Spinal cord (tissue), 10 donors: ENCODE measurements around the gene FKBP14. TPM values are rescaled to one million over a fixed set of nuclear protein-coding genes. Genes with fewer than 3 reads are reported as not detected.
"Not testable (repeated sequence)": the region's sequence is repeated elsewhere in the genome, so short reads cannot be mapped to it uniquely, and the experiment has no call there.

Experiments used
- DNase-seq, 6 donors: peaks; one replicate each; pipeline versions ENCODE4 v3.0.0 to v3.0.0-alpha.2; 2013 to 2015; ENCODE audit warnings: low spot score in 6 of 6, low read depth in 4 of 6
- H3K27ac ChIP-seq: one replicate; pipeline ENCODE4 v1.5.1; 2013; ENCODE audit warnings: low read depth, low read length, control low read depth
- H3K27me3 ChIP-seq: one replicate; pipeline ENCODE4 v1.6.1; 2013; ENCODE audit warnings: low read length; ENCODE audit not compliant: control insufficient read depth, insufficient read depth
- H3K36me3 ChIP-seq: one replicate; pipeline ENCODE4 v1.6.1; 2013; ENCODE audit warnings: low read length; ENCODE audit not compliant: control insufficient read depth, insufficient read depth
- H3K4me1 ChIP-seq: one replicate; pipeline ENCODE4 v1.6.1; 2013; ENCODE audit warnings: low read length; ENCODE audit not compliant: control insufficient read depth, insufficient read depth
- H3K4me3 ChIP-seq: one replicate; pipeline ENCODE4 v1.5.1; 2013; ENCODE audit warnings: low read depth, low read length, control low read depth
- H3K9me3 ChIP-seq: one replicate; pipeline ENCODE4 v1.6.1; 2013; ENCODE audit warnings: low read length; ENCODE audit not compliant: control insufficient read depth, insufficient read depth
- WGBS: methylation state at CpG from one replicate; pipeline ENCODE4 v1.1.5; 2013; ENCODE audit warnings: missing lambda C conversion rate; ENCODE audit not compliant: insufficient coverage; 5-methylcytosine and 5-hydroxymethylcytosine counted together
- polyA plus RNA-seq, 2 donors: library from polyadenylated mRNA; unstranded; fragments of 120-200 nt; gene quantifications; one replicate each; pipeline ENCODE4 v1.2.1, GENCODE V29; 2013; ENCODE audit not compliant: insufficient read length in 2 of 2
- total RNA-seq, 2 donors: library from RNA; depleted of rRNA in 1 of 2; stranded (reverse); fragments of 120-200 nt in 1 of 2; fragments of >200 nt in 1 of 2; gene quantifications; one replicate each; pipeline versions ENCODE4 v1.2.3 to v1.2.4, GENCODE V29; 2013 to 2014
- donor health status: healthy.

The FKBP14 gene
- total and polyA plus RNA-seq, 4 donors, result 13.3 to 33.2 (median 22.3) TPM

GRCh38 chr7:30062587-30062986 lies 36.1 kb upstream of the FKBP14 start:
- no peak overlapping the region for H3K4me3 ChIP-seq
- H3K4me1 ChIP-seq, result no peaks in the 10 kb centered on the region
- H3K36me3 ChIP-seq, result no peaks in the 10 kb centered on the region
- no peaks in the 10 kb centered on the region for H3K27me3 ChIP-seq
- H3K27ac ChIP-seq, result no peak overlapping the region
- peak in 5 of 6 donors; percentile 4 to 88 (median 45) for DNase-seq
- no CpG with 5 or more reads among the region's 1 CpG for WGBS
- peaks cover 3% of the 10 kb centered on the region for H3K9me3 ChIP-seq

DNA sequence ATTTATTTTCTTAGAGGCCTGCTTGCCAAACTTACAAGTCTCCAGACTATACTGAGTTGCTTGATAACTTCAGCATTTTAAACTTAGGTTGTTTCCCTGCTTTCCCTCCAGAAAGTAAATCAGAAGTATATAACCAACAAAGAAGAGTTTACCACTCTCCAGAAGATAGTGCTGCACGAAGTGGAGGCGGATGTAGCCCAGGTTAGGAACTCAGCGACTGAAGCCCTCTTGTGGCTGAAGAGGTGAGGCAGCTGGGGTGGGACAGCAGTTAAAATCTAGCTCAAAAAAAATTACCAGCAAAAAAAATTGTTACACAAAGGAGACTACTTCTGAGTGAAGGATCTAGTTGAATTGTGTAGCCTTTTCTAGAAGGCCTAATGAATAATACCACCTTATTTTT lies 35.3 kb upstream of the FKBP14 start:
- H3K9me3 ChIP-seq, H3K27ac ChIP-seq, H3K36me3 ChIP-seq, H3K4me3 ChIP-seq, H3K27me3 ChIP-seq, H3K4me1 ChIP-seq: not testable (repeated sequence)
- peak in 2 of 6 donors; percentile 40 to 58 for DNase-seq
- no CpG with 5 or more reads among the region's 3 CpGs for WGBS

GRCh38 chr7:30057741-30058140 lies 31.2 kb upstream of the FKBP14 start:
- peaks cover 3% of the 10 kb centered on the region for H3K9me3 ChIP-seq
- H3K4me3 ChIP-seq, result no peak overlapping the region
- no peak overlapping the region for H3K27ac ChIP-seq
- no peaks in the 10 kb centered on the region for H3K4me1 ChIP-seq
- no peak for DNase-seq
- peaks cover 4% of the 10 kb centered on the region for H3K36me3 ChIP-seq
- no peaks in the 10 kb centered on the region for H3K27me3 ChIP-seq

GRCh38 chr7:30053068-30053467 lies 26.6 kb upstream of the FKBP14 start:
- WGBS, result 100% methylated on average over 1 of the region's 3 CpGs
- Histone ChIP-seq H3K9me3 (peaks cover 3% of the 10 kb centered on the region), H3K27ac (no peak overlapping the region), H3K4me1 (no peaks in the 10 kb centered on the region), H3K36me3 (peaks cover 7% of the 10 kb centered on the region), H3K27me3 (no peaks in the 10 kb centered on the region), H3K4me3 (no peak overlapping the region)
- DNase-seq, result no peak

GRCh38 chr7:30049173-30049572 lies 22.7 kb upstream of the FKBP14 start:
- Histone ChIP-seq H3K36me3 (peaks cover 9% of the 10 kb centered on the region), H3K4me1 (no peaks in the 10 kb centered on the region)
- 100% methylated on average over 1 of the region's 4 CpGs for WGBS

DNA sequence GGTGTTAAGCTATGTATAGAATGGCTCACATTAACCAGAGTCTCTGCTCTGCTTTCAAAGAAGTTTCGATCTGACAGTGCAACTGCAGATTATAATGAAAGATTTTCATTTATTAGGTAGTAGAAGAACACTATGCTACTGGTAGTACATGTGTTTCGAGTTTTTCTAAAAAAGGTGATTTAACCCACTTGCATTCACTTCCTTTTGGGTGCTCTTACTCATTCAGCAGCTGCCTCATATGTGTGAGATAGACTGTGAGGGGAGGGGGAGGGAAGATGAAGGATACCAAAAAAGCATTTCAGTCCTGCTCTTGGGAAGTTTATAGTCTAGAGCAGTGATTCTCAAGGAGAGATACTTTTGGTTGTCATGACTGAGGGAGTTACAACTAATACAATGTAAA lies 22.1 kb upstream of the FKBP14 start:
- Histone ChIP-seq H3K27me3 (no peaks in the 10 kb centered on the region), H3K4me1 (no peaks in the 10 kb centered on the region), H3K36me3 (peaks cover 9% of the 10 kb centered on the region), H3K9me3 (no peaks in the 10 kb centered on the region), H3K27ac (no peak overlapping the region), H3K4me3 (no peak overlapping the region)
- no CpG with 5 or more reads among the region's 2 CpGs for WGBS
- DNase-seq, result no peak

More at GRCh38 chr7:30049173-30049572, 22.7 kb upstream of the FKBP14 start:
- Histone ChIP-seq H3K4me3 (no peak overlapping the region), H3K9me3 (no peaks in the 10 kb centered on the region), H3K27ac (no peak overlapping the region), H3K27me3 (no peaks in the 10 kb centered on the region)
- no peak for DNase-seq

DNA sequence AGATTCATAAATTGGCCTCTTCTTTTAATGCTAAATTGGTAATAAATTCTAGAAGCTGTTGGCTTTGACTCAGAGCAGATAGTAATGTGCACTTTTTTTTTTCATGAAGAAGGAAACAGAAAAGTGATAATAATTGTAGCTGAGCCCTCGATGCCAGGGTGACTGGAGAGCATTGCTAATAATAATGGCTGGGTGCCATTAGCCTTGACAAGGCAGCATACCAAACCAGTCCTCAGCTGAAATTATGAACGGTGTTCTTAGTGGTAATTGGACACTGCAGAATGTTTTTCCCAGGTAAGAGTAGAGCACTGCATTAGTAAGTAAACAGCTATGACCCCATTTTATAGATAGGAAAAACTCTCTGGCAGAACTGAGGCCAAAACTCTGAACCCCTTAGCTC lies 20.6 kb upstream of the FKBP14 start:
- Histone ChIP-seq H3K9me3 (no peaks in the 10 kb centered on the region), H3K27ac (no peak overlapping the region), H3K27me3 (no peaks in the 10 kb centered on the region), H3K4me1 (no peaks in the 10 kb centered on the region), H3K36me3 (peaks cover 9% of the 10 kb centered on the region), H3K4me3 (no peak overlapping the region)
- DNase-seq, result no peak
- 100% methylated on average over 1 of the region's 2 CpGs for WGBS

DNA sequence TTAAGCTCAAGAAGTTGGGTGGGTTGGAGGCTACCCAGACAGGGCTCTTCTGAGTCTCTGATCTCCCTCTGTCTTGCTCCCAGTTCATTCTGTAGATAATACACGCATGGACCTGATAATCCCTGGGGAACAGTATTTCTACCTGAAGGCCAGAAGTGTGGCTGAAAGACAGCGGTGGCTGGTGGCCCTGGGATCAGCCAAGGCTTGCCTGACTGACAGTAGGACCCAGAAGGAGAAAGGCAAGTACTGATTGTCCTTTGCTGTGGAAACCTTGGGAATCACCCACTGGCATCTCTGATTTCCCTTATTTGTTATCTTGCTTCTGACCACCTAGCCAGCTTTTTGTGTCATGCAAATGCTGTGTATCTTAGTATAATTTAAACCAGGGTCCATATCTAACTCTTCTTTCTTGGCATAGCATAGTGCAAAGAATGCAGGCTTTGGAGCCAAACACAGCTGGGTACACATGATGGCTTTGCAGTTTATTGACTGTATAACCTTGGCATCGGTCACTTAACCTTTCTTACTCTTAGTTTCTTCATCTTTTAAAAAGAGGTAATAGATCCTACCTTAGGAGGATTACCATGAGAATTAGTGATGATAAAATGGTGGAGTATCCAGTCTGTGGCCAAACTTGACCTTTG lies 19.7 kb upstream of the FKBP14 start:
- no peak for DNase-seq
- no peaks in the 10 kb centered on the region for H3K4me1 ChIP-seq
- no peaks in the 10 kb centered on the region for H3K27me3 ChIP-seq
- H3K27ac ChIP-seq, result no peak overlapping the region
- H3K36me3 ChIP-seq, result peaks cover 6% of the 10 kb centered on the region
- no peaks in the 10 kb centered on the region for H3K9me3 ChIP-seq
- 100% methylated on average over 2 of the region's 3 CpGs for whole genome bisulfite sequencing
- no peak overlapping the region for H3K4me3 ChIP-seq

DNA sequence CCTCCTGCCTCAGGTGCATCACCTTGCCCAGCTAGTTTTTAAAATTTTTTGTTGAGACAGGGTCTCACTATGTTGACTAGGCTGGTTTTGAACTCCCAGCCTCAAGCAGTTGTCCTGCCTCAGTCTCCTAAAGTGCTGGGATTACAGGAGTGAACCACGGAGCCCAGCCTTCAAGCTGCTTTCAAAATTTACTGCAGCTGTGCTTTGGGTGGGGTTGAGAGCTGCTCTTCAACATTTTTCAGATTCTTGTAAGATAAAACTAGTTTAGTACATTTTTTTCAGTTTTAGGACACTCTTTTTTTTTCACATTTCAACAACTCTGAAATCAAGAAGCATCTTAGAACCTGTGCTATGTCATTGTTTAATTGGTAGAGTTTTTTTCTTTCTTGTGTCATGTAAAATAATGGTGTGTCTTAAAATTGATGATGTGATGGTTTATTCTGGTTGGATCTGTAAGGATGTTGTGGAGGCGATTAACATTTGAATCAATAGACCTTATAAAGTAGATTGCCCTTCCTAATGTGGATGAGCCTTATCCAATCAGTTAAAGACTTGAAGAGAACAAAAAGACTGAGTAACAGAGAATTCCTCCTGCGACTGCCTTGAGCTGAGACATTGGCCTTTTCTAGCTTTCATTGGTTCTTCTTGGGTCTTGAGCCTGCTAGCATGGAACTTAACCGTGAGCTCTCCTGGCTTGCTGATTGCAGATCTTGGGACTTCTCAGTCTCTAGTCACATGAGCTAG lies 15.2 kb upstream of the FKBP14 start:
- Histone ChIP-seq H3K9me3 (no peaks in the 10 kb centered on the region), H3K27me3 (no peaks in the 10 kb centered on the region), H3K27ac (no peak overlapping the region), H3K36me3 (peaks cover 4% of the 10 kb centered on the region), H3K4me3 (no peak overlapping the region), H3K4me1 (no peaks in the 10 kb centered on the region)
- WGBS, result 79% methylated on average over 3 of the region's 4 CpGs
- DNase-seq, result no peak

DNA sequence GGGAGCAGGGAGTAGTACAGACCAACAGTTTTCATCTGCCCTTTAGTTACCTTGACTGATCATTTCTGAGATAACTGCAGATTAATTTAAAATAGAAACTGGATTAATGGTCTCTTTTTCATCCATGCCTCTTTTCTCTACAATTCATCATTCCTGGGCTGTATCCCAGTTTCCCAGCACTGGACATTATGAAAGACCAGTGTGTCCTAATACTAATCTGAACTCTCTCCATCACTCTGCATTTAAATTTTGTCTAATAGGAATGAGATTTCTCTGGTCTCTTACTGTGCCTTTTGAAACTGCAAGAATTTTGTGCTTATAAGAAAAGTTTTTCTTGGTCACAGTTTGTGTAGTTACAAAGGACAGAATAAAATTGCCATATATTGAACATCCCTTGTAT lies 14.4 kb upstream of the FKBP14 start:
- Histone ChIP-seq H3K4me3 (no peak overlapping the region), H3K27me3 (no peaks in the 10 kb centered on the region), H3K4me1 (no peaks in the 10 kb centered on the region), H3K27ac (no peak overlapping the region), H3K36me3 (peaks cover under 1% of the 10 kb centered on the region), H3K9me3 (no peaks in the 10 kb centered on the region)
- no peak for DNase-seq
